ENCODE results near the gene TNK2. TPM values are rescaled to one million over a fixed set of nuclear protein-coding genes. Genes with fewer than 3 reads are reported as not detected.

The TNK2 gene
- polyA plus RNA-seq, 1 donor (not counting 4 experiments of a cell fraction or from before 2014, with no cell fraction given), result 15.8 TPM

- Histone ChIP-seq H3K4me1 (ENCODE audit: control insufficient read depth, extremely low read depth, insufficient read depth, low read length) (peaks cover 40% of the 10 kb centered on the region), H4K20me1 (ENCODE audit: control insufficient read depth, extremely low read depth, insufficient read depth, low read length) (no peaks in the 10 kb centered on the region), H3K27ac (ENCODE audit: control insufficient read depth, insufficient read depth, low read length) (no peak overlapping the region), H3K27me3 (ENCODE audit: control insufficient read depth, extremely low read depth, insufficient read depth, low read length) (no peaks in the 10 kb centered on the region), H3K9ac (ENCODE audit: control insufficient read depth, extremely low read depth, insufficient read depth, low read length) (no peak overlapping the region), H2AFZ (ENCODE audit: control insufficient read depth, low read length) (no peak overlapping the region), H3K4me3 (ENCODE audit: control insufficient read depth in 2 of 3, extremely low read depth in 1 of 3, insufficient read depth in 2 of 3, low read depth in 1 of 3, low read length in 3 of 3) (no peak overlapping the region), H3K4me2 (ENCODE audit: control insufficient read depth, extremely low read depth, insufficient read depth, low read depth, low read length) (no peak overlapping the region), H3K9me1 (ENCODE audit: control insufficient read depth, extremely low read depth, insufficient read depth, low read length) (no peaks in the 10 kb centered on the region), H3K79me2 (ENCODE audit: control insufficient read depth, insufficient read depth, low read length) (no peaks in the 10 kb centered on the region), H3K36me3 (ENCODE audit: control insufficient read depth in 2 of 2, extremely low read depth in 1 of 2, insufficient read depth in 2 of 2, low read length in 2 of 2) (no peaks in the 10 kb centered on the region), H3K9me3 (ENCODE audit: control insufficient read depth, low read depth, low read length) (no peaks in the 10 kb centered on the region)
- DNase-seq (ENCODE audit: low read depth, low spot score), result no peak
- TF ChIP-seq CTCF (optimal IDR thresholded peaks at IDR 0.05 in 1 of 3, IDR thresholded peaks at IDR 0.05 in 1 of 3, conservative IDR thresholded peaks at IDR 0.05 in 1 of 3; ENCODE audit: extremely low read depth in 1 of 3, insufficient read depth in 2 of 3, low read length in 3 of 3) (no peak), EZH2 (IDR thresholded peaks at IDR 0.05; ENCODE audit: low read length) (no peak)
- no peak for FAIRE-seq
- dilution Hi-C loops (cut with MboI; ENCODE audit: extremely low pct_ligation_motif_present, low sequenced_read_pairs), result no loop called here
Measured at GRCh38 chr3:195916991-195917390, 8.6 kb upstream of the TNK2 start.

- no peak overlapping the region for H3K27ac ChIP-seq (ENCODE audit: control insufficient read depth, insufficient read depth, low read length)
- FAIRE-seq (peak; percentile 64), DNase-seq (ENCODE audit: low read depth, low spot score) (no peak)
- H2AFZ ChIP-seq (ENCODE audit: control insufficient read depth, low read length), result peak overlapping the region; percentile 51
- H3K9ac ChIP-seq (ENCODE audit: control insufficient read depth, extremely low read depth, insufficient read depth, low read length), result no peak overlapping the region
- H3K4me1 ChIP-seq (ENCODE audit: control insufficient read depth, extremely low read depth, insufficient read depth, low read length), result peaks cover 42% of the 10 kb centered on the region
- no peak for TF ChIP-seq EZH2 (IDR thresholded peaks at IDR 0.05; ENCODE audit: low read length)
- no peak for TF ChIP-seq CTCF (optimal IDR thresholded peaks at IDR 0.05 in 1 of 3, IDR thresholded peaks at IDR 0.05 in 1 of 3, conservative IDR thresholded peaks at IDR 0.05 in 1 of 3; ENCODE audit: extremely low read depth in 1 of 3, insufficient read depth in 2 of 3, low read length in 3 of 3)
- H3K4me2 ChIP-seq (ENCODE audit: control insufficient read depth, extremely low read depth, insufficient read depth, low read depth, low read length), result peak overlapping the region; percentile 39
- H3K79me2 ChIP-seq (ENCODE audit: control insufficient read depth, insufficient read depth, low read length), result no peaks in the 10 kb centered on the region
- no peaks in the 10 kb centered on the region for H3K36me3 ChIP-seq (ENCODE audit: control insufficient read depth in 2 of 2, extremely low read depth in 1 of 2, insufficient read depth in 2 of 2, low read length in 2 of 2)
- H3K9me1 ChIP-seq (ENCODE audit: control insufficient read depth, extremely low read depth, insufficient read depth, low read length), result no peaks in the 10 kb centered on the region
- H3K9me3 ChIP-seq (ENCODE audit: control insufficient read depth, low read depth, low read length), result no peaks in the 10 kb centered on the region
- dilution Hi-C loops (cut with MboI; ENCODE audit: extremely low pct_ligation_motif_present, low sequenced_read_pairs), result no loop called here
- H3K4me3 ChIP-seq (ENCODE audit: control insufficient read depth in 2 of 3, extremely low read depth in 1 of 3, insufficient read depth in 2 of 3, low read depth in 1 of 3, low read length in 3 of 3), result peak overlapping the region in 1 of 3 experiments; percentile 11
- no peaks in the 10 kb centered on the region for H4K20me1 ChIP-seq (ENCODE audit: control insufficient read depth, extremely low read depth, insufficient read depth, low read length)
- no peaks in the 10 kb centered on the region for H3K27me3 ChIP-seq (ENCODE audit: control insufficient read depth, extremely low read depth, insufficient read depth, low read length)
Measured at GRCh38 chr3:195916291-195916690, 7.9 kb upstream of the TNK2 start.

All from keratinocyte (primary cell).